ENCODE data around the gene MASP2.

Gene MASP2

GRCh38 chr1:10987840-10988417 lies 59.1 kb downstream of the MASP2 start:
- DNase-seq: no peak

GRCh38 chr1:10986525-10986890 lies 60.5 kb downstream of the MASP2 start:
- no peak for DNase-seq

GRCh38 chr1:10980841-10981727 lies 66.0 kb downstream of the MASP2 start:
- DNase-seq: no peak

GRCh38 chr1:10980094-10980577 lies 66.9 kb downstream of the MASP2 start:
- no peak for DNase-seq

GRCh38 chr1:10979483-10979920 lies 67.5 kb downstream of the MASP2 start:
- no peak for DNase-seq

- no peak for DNase-seq
Observed at GRCh38 chr1:10978719-10979118, 68.3 kb downstream of the MASP2 start.

Data from CD4-positive, alpha-beta T cell treated with Interferon gamma for 1 hour (primary cell).